PC-3 (cell line): ENCODE measurements around the gene CASP4.

Experiments
- EZH2 ChIP-seq: fragments of 300-600 bp; sonication (generic); IDR thresholded peaks from one replicate; pipeline ENCODE4 v1.6.1; 2017; ENCODE audit warnings: antibody characterized with exemption, mild to moderate bottlenecking, low read length; ENCODE audit not compliant: unreplicated experiment
- EZH2phosphoT487 ChIP-seq: fragments of 300-600 bp; sonication (generic); IDR thresholded peaks from 2 replicates; pipeline ENCODE4 v1.6.1; 2018; ENCODE audit warnings: mild to moderate bottlenecking, antibody characterized with exemption, low read length, borderline replicate concordance
- TF ChIP-seq, protein P1 (sequence below): fragments of 300-600 bp; sonication (generic); conservative IDR thresholded peaks from 2 replicates; pipeline ENCODE4 v1.5.1; 2017; ENCODE audit warnings: antibody characterized with exemption, low read depth, mild to moderate bottlenecking, low read length

DNA sequence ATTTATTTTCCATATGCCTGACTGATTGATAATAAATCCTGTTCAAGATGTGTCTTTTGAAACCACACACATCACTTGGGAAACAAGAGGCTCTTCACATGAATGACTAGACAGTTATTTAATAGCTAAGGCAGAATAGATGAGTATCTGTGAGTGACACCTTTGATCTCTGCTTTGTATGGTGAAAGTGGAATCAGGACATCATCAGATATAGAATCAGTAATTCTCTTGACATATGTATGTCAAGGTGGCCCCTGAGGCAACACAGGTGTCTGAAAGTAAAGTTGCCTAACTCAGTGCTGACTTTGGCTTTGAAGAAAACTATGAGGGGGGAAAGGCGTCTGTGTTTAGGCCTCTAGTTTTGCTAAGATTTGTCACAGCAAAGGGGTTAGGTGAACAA lies 11.5 kb upstream of the CASP4 start:
- TF ChIP-seq, protein P1, sequence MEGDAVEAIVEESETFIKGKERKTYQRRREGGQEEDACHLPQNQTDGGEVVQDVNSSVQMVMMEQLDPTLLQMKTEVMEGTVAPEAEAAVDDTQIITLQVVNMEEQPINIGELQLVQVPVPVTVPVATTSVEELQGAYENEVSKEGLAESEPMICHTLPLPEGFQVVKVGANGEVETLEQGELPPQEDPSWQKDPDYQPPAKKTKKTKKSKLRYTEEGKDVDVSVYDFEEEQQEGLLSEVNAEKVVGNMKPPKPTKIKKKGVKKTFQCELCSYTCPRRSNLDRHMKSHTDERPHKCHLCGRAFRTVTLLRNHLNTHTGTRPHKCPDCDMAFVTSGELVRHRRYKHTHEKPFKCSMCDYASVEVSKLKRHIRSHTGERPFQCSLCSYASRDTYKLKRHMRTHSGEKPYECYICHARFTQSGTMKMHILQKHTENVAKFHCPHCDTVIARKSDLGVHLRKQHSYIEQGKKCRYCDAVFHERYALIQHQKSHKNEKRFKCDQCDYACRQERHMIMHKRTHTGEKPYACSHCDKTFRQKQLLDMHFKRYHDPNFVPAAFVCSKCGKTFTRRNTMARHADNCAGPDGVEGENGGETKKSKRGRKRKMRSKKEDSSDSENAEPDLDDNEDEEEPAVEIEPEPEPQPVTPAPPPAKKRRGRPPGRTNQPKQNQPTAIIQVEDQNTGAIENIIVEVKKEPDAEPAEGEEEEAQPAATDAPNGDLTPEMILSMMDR = no peak
- TF ChIP-seq EZH2phosphoT487 (no peak), EZH2 (no peak)
